ENCODE data around the gene PHAF1.

Gene PHAF1

GRCh38 chr16:67187175-67187890, 77.6 kb downstream of the PHAF1 start:
- H3K27ac ChIP-seq (ENCODE audit: insufficient read depth, low read depth, low read length, poor library complexity, severe bottlenecking), result no peak overlapping the region
- H3K27me3 ChIP-seq (ENCODE audit: control insufficient read depth, insufficient read depth, low read length, poor library complexity, severe bottlenecking), result peaks cover 28% of the 10 kb centered on the region
- peaks cover 15% of the 10 kb centered on the region for H3K4me1 ChIP-seq (ENCODE audit: control insufficient read depth, insufficient read depth, low read length)
- no peaks in the 10 kb centered on the region for H3K36me3 ChIP-seq (ENCODE audit: control insufficient read depth, insufficient read depth, low read length)
- WGBS, 2 experiments, result 91% methylated on average over 26 of the region's 26 CpGs
- H3K9me3 ChIP-seq (ENCODE audit: control insufficient read depth, low read length), result no peaks in the 10 kb centered on the region
- H3K4me3 ChIP-seq (ENCODE audit: insufficient read depth, low read depth, low read length), result no peak overlapping the region

- Histone ChIP-seq H3K27me3 (ENCODE audit: control insufficient read depth, insufficient read depth, low read length, poor library complexity, severe bottlenecking) (peaks cover 28% of the 10 kb centered on the region), H3K4me1 (ENCODE audit: control insufficient read depth, insufficient read depth, low read length) (peaks cover 21% of the 10 kb centered on the region), H3K36me3 (ENCODE audit: control insufficient read depth, insufficient read depth, low read length) (no peaks in the 10 kb centered on the region), H3K4me3 (ENCODE audit: insufficient read depth, low read depth, low read length) (no peak overlapping the region), H3K9me3 (ENCODE audit: control insufficient read depth, low read length) (no peaks in the 10 kb centered on the region), H3K27ac (ENCODE audit: insufficient read depth, low read depth, low read length, poor library complexity, severe bottlenecking) (no peak overlapping the region)
- 81 to 86% methylated on average over 4 of the region's 4 CpGs for WGBS, 2 experiments
Observed at GRCh38 chr16:67188323-67188722, 78.6 kb downstream of the PHAF1 start.

- Histone ChIP-seq H3K27me3 (ENCODE audit: control insufficient read depth, insufficient read depth, low read length, poor library complexity, severe bottlenecking) (peaks cover 28% of the 10 kb centered on the region), H3K27ac (ENCODE audit: insufficient read depth, low read depth, low read length, poor library complexity, severe bottlenecking) (no peak overlapping the region), H3K36me3 (ENCODE audit: control insufficient read depth, insufficient read depth, low read length) (no peaks in the 10 kb centered on the region), H3K4me3 (ENCODE audit: insufficient read depth, low read depth, low read length) (no peak overlapping the region), H3K9me3 (ENCODE audit: control insufficient read depth, low read length) (no peaks in the 10 kb centered on the region), H3K4me1 (ENCODE audit: control insufficient read depth, insufficient read depth, low read length) (peaks cover 23% of the 10 kb centered on the region)
- WGBS, 2 experiments, result 93 to 95% methylated on average over 15 of the region's 15 CpGs
Observed at GRCh38 chr16:67188798-67189197, 79.1 kb downstream of the PHAF1 start.

- Histone ChIP-seq H3K27ac (ENCODE audit: insufficient read depth, low read depth, low read length, poor library complexity, severe bottlenecking) (no peak within 1 kb of the TSS), H3K36me3 (ENCODE audit: control insufficient read depth, insufficient read depth, low read length) (peaks cover 11% of the 10 kb centered on the region), H3K27me3 (ENCODE audit: control insufficient read depth, insufficient read depth, low read length, poor library complexity, severe bottlenecking) (peaks cover 16% of the 10 kb centered on the region), H3K9me3 (ENCODE audit: control insufficient read depth, low read length) (no peaks in the 10 kb centered on the region), H3K4me1 (ENCODE audit: control insufficient read depth, insufficient read depth, low read length) (peaks cover 19% of the 10 kb centered on the region), H3K4me3 (ENCODE audit: insufficient read depth, low read depth, low read length) (no peak within 1 kb of the TSS)
- 63 to 71% methylated on average over 6 of the region's 6 CpGs for WGBS, 2 experiments
Observed at GRCh38 chr16:67190041-67190440, 80.3 kb downstream of the PHAF1 start, which contains the start of gene EXOC3L1. Gene EXOC3L1 (minus strand): TSS chr16:67190136. CDS start chr16:67189676, 460 bp downstream.

GRCh38 chr16:67190448-67191399, 81.0 kb downstream of the PHAF1 start:
- peaks cover 18% of the 10 kb centered on the region for H3K36me3 ChIP-seq (ENCODE audit: control insufficient read depth, insufficient read depth, low read length)
- WGBS, 2 experiments, result 88 to 91% methylated on average over 13 of the region's 13 CpGs
- peaks cover 18% of the 10 kb centered on the region for H3K4me1 ChIP-seq (ENCODE audit: control insufficient read depth, insufficient read depth, low read length)
- H3K4me3 ChIP-seq (ENCODE audit: insufficient read depth, low read depth, low read length), result no peak overlapping the region
- H3K27ac ChIP-seq (ENCODE audit: insufficient read depth, low read depth, low read length, poor library complexity, severe bottlenecking), result no peak overlapping the region
- peaks cover 9% of the 10 kb centered on the region for H3K27me3 ChIP-seq (ENCODE audit: control insufficient read depth, insufficient read depth, low read length, poor library complexity, severe bottlenecking)
- H3K9me3 ChIP-seq (ENCODE audit: control insufficient read depth, low read length), result no peaks in the 10 kb centered on the region

GRCh38 chr16:67191411-67191994, 81.8 kb downstream of the PHAF1 start:
- 41 to 44% methylated on average over 9 of the region's 9 CpGs for WGBS, 2 experiments
- Histone ChIP-seq H3K4me1 (ENCODE audit: control insufficient read depth, insufficient read depth, low read length) (peaks cover 15% of the 10 kb centered on the region), H3K4me3 (ENCODE audit: insufficient read depth, low read depth, low read length) (peak overlapping the region; percentile 100), H3K27ac (ENCODE audit: insufficient read depth, low read depth, low read length, poor library complexity, severe bottlenecking) (no peak overlapping the region), H3K27me3 (ENCODE audit: control insufficient read depth, insufficient read depth, low read length, poor library complexity, severe bottlenecking) (peaks cover 2% of the 10 kb centered on the region), H3K9me3 (ENCODE audit: control insufficient read depth, low read length) (no peaks in the 10 kb centered on the region), H3K36me3 (ENCODE audit: control insufficient read depth, insufficient read depth, low read length) (peaks cover 26% of the 10 kb centered on the region)

- no peaks in the 10 kb centered on the region for H3K27me3 ChIP-seq (ENCODE audit: control insufficient read depth, insufficient read depth, low read length, poor library complexity, severe bottlenecking)
- peak within 1 kb of the TSS; percentile 100 for H3K4me3 ChIP-seq (ENCODE audit: insufficient read depth, low read depth, low read length)
- H3K9me3 ChIP-seq (ENCODE audit: control insufficient read depth, low read length), result no peaks in the 10 kb centered on the region
- peaks cover 9% of the 10 kb centered on the region for H3K4me1 ChIP-seq (ENCODE audit: control insufficient read depth, insufficient read depth, low read length)
- 1% methylated on average over 54 of the region's 54 CpGs for WGBS, 2 experiments
- H3K36me3 ChIP-seq (ENCODE audit: control insufficient read depth, insufficient read depth, low read length), result peaks cover 32% of the 10 kb centered on the region
- H3K27ac ChIP-seq (ENCODE audit: insufficient read depth, low read depth, low read length, poor library complexity, severe bottlenecking), result no peak within 1 kb of the TSS
Observed at GRCh38 chr16:67191995-67192681, 82.4 kb downstream of the PHAF1 start, which contains the start of gene E2F4. Gene E2F4 (plus strand): TSS chr16:67192155. CDS start chr16:67192228, 73 bp downstream.

GRCh38 chr16:67192781-67193361, 83.1 kb downstream of the PHAF1 start:
- Histone ChIP-seq H3K27ac (ENCODE audit: insufficient read depth, low read depth, low read length, poor library complexity, severe bottlenecking) (no peak overlapping the region), H3K4me3 (ENCODE audit: insufficient read depth, low read depth, low read length) (peak overlapping the region; percentile 100), H3K9me3 (ENCODE audit: control insufficient read depth, low read length) (no peaks in the 10 kb centered on the region), H3K4me1 (ENCODE audit: control insufficient read depth, insufficient read depth, low read length) (peaks cover 8% of the 10 kb centered on the region), H3K27me3 (ENCODE audit: control insufficient read depth, insufficient read depth, low read length, poor library complexity, severe bottlenecking) (no peaks in the 10 kb centered on the region), H3K36me3 (ENCODE audit: control insufficient read depth, insufficient read depth, low read length) (peaks cover 36% of the 10 kb centered on the region)
- WGBS, 2 experiments, result 44 to 54% methylated on average over 17 of the region's 17 CpGs

- peaks cover 36% of the 10 kb centered on the region for H3K36me3 ChIP-seq (ENCODE audit: control insufficient read depth, insufficient read depth, low read length)
Observed at GRCh38 chr16:67193536-67193935, 83.8 kb downstream of the PHAF1 start.

More at GRCh38 chr16:67193536-67193935, 83.8 kb downstream of the PHAF1 start:
- no peaks in the 10 kb centered on the region for H3K9me3 ChIP-seq (ENCODE audit: control insufficient read depth, low read length)
- H3K27me3 ChIP-seq (ENCODE audit: control insufficient read depth, insufficient read depth, low read length, poor library complexity, severe bottlenecking), result no peaks in the 10 kb centered on the region
- H3K27ac ChIP-seq (ENCODE audit: insufficient read depth, low read depth, low read length, poor library complexity, severe bottlenecking), result no peak overlapping the region
- H3K4me1 ChIP-seq (ENCODE audit: control insufficient read depth, insufficient read depth, low read length), result peaks cover 8% of the 10 kb centered on the region
- no peak overlapping the region for H3K4me3 ChIP-seq (ENCODE audit: insufficient read depth, low read depth, low read length)
